ENCODE data around the gene CLECL1. TPM values are rescaled to one million over a fixed set of nuclear protein-coding genes. Genes with fewer than 3 reads are reported as not detected.

Gene CLECL1
- total and polyA plus RNA-seq, 2 of the 8 experiments (the other 6 are each of a cell fraction or from before 2014, with no cell fraction given): not detected

DNA sequence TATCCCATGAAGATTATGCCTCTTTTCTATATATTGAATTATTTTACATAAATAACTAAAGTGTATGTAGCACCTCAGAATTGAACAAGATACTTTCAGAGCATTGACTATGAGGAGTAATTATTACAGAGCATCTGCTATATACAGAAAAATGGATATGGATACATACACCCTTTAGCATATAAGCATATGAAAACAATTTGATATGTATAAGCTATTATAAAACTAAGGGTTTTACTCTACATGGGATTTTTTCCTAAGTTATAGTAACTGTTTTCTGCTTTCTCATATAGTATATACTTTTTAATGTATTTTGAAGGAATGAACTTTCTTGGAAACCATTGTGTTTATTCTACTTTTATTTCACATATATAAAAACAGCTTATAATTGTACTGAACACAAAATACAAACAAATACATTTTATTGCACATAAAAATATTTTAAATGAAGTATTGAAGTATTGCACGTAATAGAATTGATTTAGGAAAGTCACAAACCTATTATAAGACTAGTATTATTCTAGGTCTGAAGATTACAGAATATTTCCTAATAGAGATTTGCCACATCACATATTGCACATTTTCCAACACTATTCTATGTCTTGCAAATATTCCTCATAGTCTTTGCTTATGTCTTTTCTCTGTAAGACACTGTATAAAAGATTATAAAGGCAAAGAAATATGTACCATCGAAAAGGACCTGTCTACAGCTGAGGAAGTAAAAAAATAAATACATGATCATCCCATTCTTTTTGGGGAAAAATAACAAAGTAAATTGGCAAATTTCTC, 19.4 kb upstream of the CLECL1 start (continued):
- TF ChIP-seq RFX5 (IDR thresholded peaks at IDR 0.05; ENCODE audit: borderline replicate concordance, low read depth, low read length): no peak
